ENCODE results near the gene ADARB1. TPM values are rescaled to one million over a fixed set of nuclear protein-coding genes. Genes with fewer than 3 reads are reported as not detected.

The ADARB1 gene
- total RNA-seq, 4 donors from 2014 or later, result 107 to 231 (median 201) TPM

GRCh38 chr21:45257673-45258341, 183.4 kb downstream of the ADARB1 start:
- 81% methylated on average over 38 of the region's 40 CpGs for WGBS
- Histone ChIP-seq H3K27ac (replicated peaks in 1 of 4) (no peak overlapping the region), H3K27me3 (peaks cover 0 to 42% (median 4%) of the 10 kb centered on the region in 4 donors), H3K4me1 (no peaks in the 10 kb centered on the region), H3K9me3 (no peaks in the 10 kb centered on the region), H3K4me3 (no peak overlapping the region), H3K36me3 (peaks cover 0 to 6% (median under 1%) of the 10 kb centered on the region in 4 donors)
- peak; percentile 78 for DNase-seq (ENCODE audit: extremely low spot score)
- no peak for TF ChIP-seq CTCF (IDR thresholded peaks at IDR 0.05)
- TF ChIP-seq POLR2AphosphoS5 (IDR thresholded peaks at IDR 0.05), result no peak
- no peak for TF ChIP-seq POLR2A (IDR thresholded peaks at IDR 0.05; ENCODE audit: low read depth)
- TF ChIP-seq EP300 (IDR thresholded peaks at IDR 0.05), result no peak
- intact Hi-C loops (cut with DNase I), result no loop called here

GRCh38 chr21:45258466-45258865, 184.1 kb downstream of the ADARB1 start:
- Histone ChIP-seq H3K4me1 (no peaks in the 10 kb centered on the region), H3K36me3 (peaks cover 0 to 13% (median 7%) of the 10 kb centered on the region in 4 donors), H3K9me3 (no peaks in the 10 kb centered on the region), H3K27me3 (peaks cover 0 to 42% (median 4%) of the 10 kb centered on the region in 4 donors), H3K4me3 (no peak overlapping the region), H3K27ac (replicated peaks in 1 of 4) (no peak overlapping the region)
- TF ChIP-seq POLR2AphosphoS5 (IDR thresholded peaks at IDR 0.05) (no peak), CTCF (IDR thresholded peaks at IDR 0.05) (no peak), EP300 (IDR thresholded peaks at IDR 0.05) (no peak), POLR2A (IDR thresholded peaks at IDR 0.05; ENCODE audit: low read depth) (no peak)
- 67% methylated on average over 17 of the region's 19 CpGs for WGBS
- peak; percentile 53 for DNase-seq (ENCODE audit: extremely low spot score)
- intact Hi-C loops (cut with DNase I), result no loop called here

GRCh38 chr21:45259206-45259840, 184.9 kb downstream of the ADARB1 start:
- Histone ChIP-seq H3K27ac (replicated peaks in 1 of 4) (no peak overlapping the region), H3K4me3 (no peak overlapping the region), H3K27me3 (peaks cover 0 to 38% (median 3%) of the 10 kb centered on the region in 4 donors), H3K4me1 (no peaks in the 10 kb centered on the region), H3K36me3 (peaks cover 0 to 21% (median 16%) of the 10 kb centered on the region in 4 donors), H3K9me3 (no peaks in the 10 kb centered on the region)
- 79% methylated on average over 17 of the region's 17 CpGs for WGBS
- TF ChIP-seq EP300 (IDR thresholded peaks at IDR 0.05), result no peak
- no peak for TF ChIP-seq POLR2A (IDR thresholded peaks at IDR 0.05; ENCODE audit: low read depth)
- no peak for TF ChIP-seq CTCF (IDR thresholded peaks at IDR 0.05)
- TF ChIP-seq POLR2AphosphoS5 (IDR thresholded peaks at IDR 0.05), result no peak
- intact Hi-C loops (cut with DNase I), result no loop called here
- DNase-seq (ENCODE audit: extremely low spot score), result peak; percentile 72

- Histone ChIP-seq H3K36me3 (peaks cover 9 to 31% (median 25%) of the 10 kb centered on the region in 4 donors), H3K27ac (replicated peaks in 1 of 4) (no peak overlapping the region), H3K27me3 (peaks cover 0 to 28% (median 0%) of the 10 kb centered on the region in 4 donors), H3K4me1 (no peaks in the 10 kb centered on the region), H3K9me3 (no peaks in the 10 kb centered on the region), H3K4me3 (no peak overlapping the region)
- DNase-seq (ENCODE audit: extremely low spot score), result peak; percentile 37
- intact Hi-C loops (cut with DNase I), result no loop called here
- 63% methylated on average over 3 of the region's 5 CpGs for WGBS
- TF ChIP-seq CTCF (IDR thresholded peaks at IDR 0.05), result no peak
- TF ChIP-seq POLR2AphosphoS5 (IDR thresholded peaks at IDR 0.05), result no peak
- no peak for TF ChIP-seq EP300 (IDR thresholded peaks at IDR 0.05)
- no peak for TF ChIP-seq POLR2A (IDR thresholded peaks at IDR 0.05; ENCODE audit: low read depth)
Measured at GRCh38 chr21:45260191-45260825, 185.9 kb downstream of the ADARB1 start.
